ENCODE measurements around the gene GGCX.

GGCX gene

GRCh38 chr2:85504778-85505261, 56.5 kb downstream of the GGCX start:
- no peak overlapping the region for H3K4me3 ChIP-seq (ENCODE audit: low read depth, low read length)

DNA sequence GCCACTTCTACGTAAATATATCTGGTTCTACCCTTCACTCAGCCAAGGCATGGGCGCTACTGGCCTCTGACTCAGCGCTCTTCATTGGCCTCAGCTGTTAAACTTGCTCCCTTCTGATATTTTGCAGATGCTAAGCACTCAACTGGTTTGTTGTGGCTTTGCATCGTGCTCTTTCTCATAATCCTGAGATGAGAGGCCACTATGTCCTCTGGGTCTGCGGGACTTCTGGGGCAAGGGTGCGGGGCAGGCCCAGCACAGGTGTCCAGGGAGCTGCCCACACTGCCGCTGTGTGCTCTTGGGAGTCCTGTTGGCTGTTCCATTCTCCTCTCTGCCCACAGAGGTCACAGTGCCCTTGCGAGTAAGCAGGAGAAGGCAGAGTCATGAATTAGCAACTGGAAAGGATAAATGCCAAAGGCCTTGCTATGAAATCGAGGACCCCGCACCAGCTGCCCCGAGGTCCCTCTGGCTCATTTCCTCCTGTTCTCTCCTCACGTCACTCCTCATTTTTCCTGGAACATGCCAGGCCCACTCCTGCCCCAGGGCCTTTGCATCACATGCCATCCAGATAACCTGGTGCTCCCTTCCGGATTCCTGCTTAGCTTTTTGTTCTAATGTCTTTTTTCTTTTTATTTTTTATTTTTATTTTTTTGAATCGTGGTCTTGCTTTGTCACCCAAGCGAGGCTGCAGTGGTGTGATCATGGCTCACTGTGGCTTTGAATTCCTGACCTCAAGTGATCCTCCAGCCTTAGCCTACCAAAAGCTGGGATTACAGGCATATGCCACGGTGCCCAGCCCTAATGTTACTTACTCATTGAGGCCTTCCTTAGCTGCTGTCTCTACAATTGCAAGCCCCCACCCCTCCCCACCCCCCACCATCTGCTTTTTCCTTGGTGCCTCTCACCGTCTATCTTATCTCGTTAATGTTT, 57.2 kb downstream of the GGCX start:
- TF ChIP-seq, protein P1, sequence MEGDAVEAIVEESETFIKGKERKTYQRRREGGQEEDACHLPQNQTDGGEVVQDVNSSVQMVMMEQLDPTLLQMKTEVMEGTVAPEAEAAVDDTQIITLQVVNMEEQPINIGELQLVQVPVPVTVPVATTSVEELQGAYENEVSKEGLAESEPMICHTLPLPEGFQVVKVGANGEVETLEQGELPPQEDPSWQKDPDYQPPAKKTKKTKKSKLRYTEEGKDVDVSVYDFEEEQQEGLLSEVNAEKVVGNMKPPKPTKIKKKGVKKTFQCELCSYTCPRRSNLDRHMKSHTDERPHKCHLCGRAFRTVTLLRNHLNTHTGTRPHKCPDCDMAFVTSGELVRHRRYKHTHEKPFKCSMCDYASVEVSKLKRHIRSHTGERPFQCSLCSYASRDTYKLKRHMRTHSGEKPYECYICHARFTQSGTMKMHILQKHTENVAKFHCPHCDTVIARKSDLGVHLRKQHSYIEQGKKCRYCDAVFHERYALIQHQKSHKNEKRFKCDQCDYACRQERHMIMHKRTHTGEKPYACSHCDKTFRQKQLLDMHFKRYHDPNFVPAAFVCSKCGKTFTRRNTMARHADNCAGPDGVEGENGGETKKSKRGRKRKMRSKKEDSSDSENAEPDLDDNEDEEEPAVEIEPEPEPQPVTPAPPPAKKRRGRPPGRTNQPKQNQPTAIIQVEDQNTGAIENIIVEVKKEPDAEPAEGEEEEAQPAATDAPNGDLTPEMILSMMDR (IDR thresholded peaks at IDR 0.05; ENCODE audit: borderline replicate concordance, insufficient read depth, low read depth, low read length) = no peak
- H3K4me3 ChIP-seq (ENCODE audit: low read depth, low read length) = no peak overlapping the region

More at GRCh38 chr2:85504778-85505261, 56.5 kb downstream of the GGCX start:
- TF ChIP-seq, protein P1 (IDR thresholded peaks at IDR 0.05; ENCODE audit: borderline replicate concordance, insufficient read depth, low read depth, low read length) = no peak

DNA sequence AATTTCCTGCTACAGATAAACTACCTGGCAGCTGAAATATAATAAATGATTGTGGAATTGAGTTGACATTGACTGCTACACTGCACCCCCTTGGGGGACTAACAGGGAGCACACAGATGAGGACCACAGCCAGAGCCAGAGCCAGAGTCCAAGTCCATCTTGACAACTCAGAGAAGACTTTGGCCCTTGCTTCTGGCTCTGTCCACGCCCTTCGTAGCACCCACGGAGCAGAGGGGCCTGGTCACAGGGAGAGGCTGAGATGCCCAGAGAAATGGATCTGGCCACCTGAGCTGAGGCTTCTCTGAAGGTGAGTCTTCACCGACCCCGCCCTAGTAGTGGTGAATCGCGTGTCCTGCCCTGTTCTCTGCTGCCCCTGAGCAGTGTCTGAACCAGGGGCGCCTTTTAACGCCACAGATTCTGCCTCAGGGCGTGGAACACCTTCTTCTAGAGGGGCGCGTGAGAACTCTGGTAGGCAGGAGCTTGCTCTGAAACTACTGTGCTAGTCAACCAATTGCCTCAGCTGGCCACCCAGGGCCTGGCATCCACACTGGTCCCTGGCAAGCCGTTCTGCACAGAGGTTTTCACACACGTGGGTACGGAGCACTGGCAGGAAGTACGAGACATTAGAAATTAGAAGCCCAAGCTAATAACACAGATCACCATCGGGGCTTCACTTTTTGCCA, 58.0 kb downstream of the GGCX start:
- no peak overlapping the region for H3K4me3 ChIP-seq (ENCODE audit: low read depth, low read length)
- TF ChIP-seq, protein P1 (IDR thresholded peaks at IDR 0.05; ENCODE audit: borderline replicate concordance, insufficient read depth, low read depth, low read length) = no peak

GRCh38 chr2:85502720-85503119, 58.6 kb downstream of the GGCX start:
- no peak overlapping the region for H3K4me3 ChIP-seq (ENCODE audit: low read depth, low read length)
- TF ChIP-seq, protein P1 (IDR thresholded peaks at IDR 0.05; ENCODE audit: borderline replicate concordance, insufficient read depth, low read depth, low read length) = no peak

DNA sequence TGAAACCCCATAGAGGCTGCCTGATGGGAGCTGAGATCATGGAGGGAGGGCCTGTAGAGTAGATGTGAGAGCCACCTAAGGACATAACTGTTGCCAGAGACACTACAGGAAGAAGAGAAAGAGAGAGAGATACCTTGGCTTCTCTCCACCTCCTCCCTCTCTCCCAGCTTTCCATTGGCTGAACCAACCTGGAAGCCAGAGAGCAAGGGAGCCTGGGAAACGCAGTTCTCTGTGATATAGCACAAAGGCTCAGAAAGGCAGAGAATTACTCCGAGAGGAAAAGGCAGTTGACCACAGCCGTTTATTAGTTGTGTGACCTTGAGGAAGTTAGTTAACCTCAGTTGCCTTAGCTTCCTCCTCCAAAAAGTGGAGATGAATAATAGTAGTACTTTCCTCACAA, 60.0 kb downstream of the GGCX start:
- TF ChIP-seq, protein P1 (IDR thresholded peaks at IDR 0.05; ENCODE audit: borderline replicate concordance, insufficient read depth, low read depth, low read length) = no peak
- no peak overlapping the region for H3K4me3 ChIP-seq (ENCODE audit: low read depth, low read length)

DNA sequence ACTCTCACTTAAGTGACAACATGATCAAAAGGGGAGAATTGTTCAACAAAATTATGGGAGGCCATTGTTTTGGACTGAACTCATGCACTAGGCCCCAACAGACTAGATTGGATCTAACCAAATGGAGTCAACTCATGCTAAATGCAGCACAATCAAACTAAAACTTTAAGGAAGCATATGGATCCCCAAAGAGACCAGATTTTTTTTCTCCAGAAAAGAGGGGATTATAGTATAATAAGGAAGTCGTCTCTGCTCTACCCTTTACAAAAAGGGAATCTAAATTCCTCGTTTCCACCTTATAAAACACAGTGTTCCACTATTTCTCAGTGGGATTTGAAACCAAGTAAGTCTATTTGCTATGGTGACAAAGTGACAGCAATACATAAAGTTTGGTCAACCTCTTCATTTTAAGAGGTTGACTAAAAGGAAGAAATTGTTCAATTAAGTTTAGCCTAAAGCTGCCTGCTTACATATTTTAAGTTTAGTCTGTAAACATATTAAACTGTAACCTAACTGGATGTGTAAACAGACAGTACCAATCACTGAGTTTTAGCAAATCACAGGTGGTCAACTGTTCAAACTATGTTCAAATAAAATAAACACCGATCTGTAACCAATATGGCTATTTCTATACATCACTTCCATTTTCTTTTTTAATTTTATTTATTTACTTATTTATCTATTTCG, 63.2 kb downstream of the GGCX start:
- TF ChIP-seq, protein P1 (IDR thresholded peaks at IDR 0.05; ENCODE audit: borderline replicate concordance, insufficient read depth, low read depth, low read length) = no peak
- H3K4me3 ChIP-seq (ENCODE audit: low read depth, low read length) = no peak overlapping the region
